HCEC 1CT (cell line): Measurements from ENCODE around the gene KIFC3.

Experiments used
- DNase-seq: peaks from one replicate; pipeline ENCODE4 v3.0.0-alpha.2; 2017

Gene KIFC3

GRCh38 chr16:57764341-57765159 is 37.7 kb downstream of the KIFC3 start:
- peak; percentile 92 for DNase-seq

- DNase-seq: no peak
Measured at GRCh38 chr16:57764006-57764340, 38.3 kb downstream of the KIFC3 start.

GRCh38 chr16:57763285-57764005 is 38.8 kb downstream of the KIFC3 start:
- no peak for DNase-seq

GRCh38 chr16:57762365-57763040 is 39.8 kb downstream of the KIFC3 start:
- DNase-seq: no peak

GRCh38 chr16:57761957-57762356 is 40.3 kb downstream of the KIFC3 start:
- DNase-seq: no peak

- DNase-seq: no peak
Measured at GRCh38 chr16:57761301-57761700, 41.0 kb downstream of the KIFC3 start.

- DNase-seq: no peak
Measured at GRCh38 chr16:57760357-57761160, 41.7 kb downstream of the KIFC3 start.

GRCh38 chr16:57759541-57760356 is 42.5 kb downstream of the KIFC3 start:
- no peak for DNase-seq

- no peak for DNase-seq
Measured at GRCh38 chr16:57759131-57759530, 43.2 kb downstream of the KIFC3 start.

GRCh38 chr16:57758331-57759117 is 43.8 kb downstream of the KIFC3 start:
- DNase-seq: no peak

GRCh38 chr16:57757883-57758282 is 44.4 kb downstream of the KIFC3 start:
- no peak for DNase-seq

GRCh38 chr16:57757326-57757786 is 44.9 kb downstream of the KIFC3 start:
- DNase-seq: peak; percentile 56

GRCh38 chr16:57756424-57757325 is 45.6 kb downstream of the KIFC3 start:
- DNase-seq: no peak

GRCh38 chr16:57755726-57756423 is 46.4 kb downstream of the KIFC3 start:
- DNase-seq: no peak

- no peak for DNase-seq
Measured at GRCh38 chr16:57755061-57755684, 47.1 kb downstream of the KIFC3 start.

- no peak for DNase-seq
Measured at GRCh38 chr16:57754354-57755060, 47.8 kb downstream of the KIFC3 start.

GRCh38 chr16:57753448-57754353 is 48.6 kb downstream of the KIFC3 start:
- no peak for DNase-seq
